Memory B cell (primary cell): ENCODE measurements around the gene ELOVL5.
"Not testable (repeated sequence)": the region's sequence is repeated elsewhere in the genome, so short reads cannot be mapped to it uniquely, and the experiment has no call there.

Source experiments
- ATAC-seq: fragments of 150-1000 bp; cut with Tn5 transposase; 2 replicates; pipeline ENCODE4 v1.10.0; 2021; ENCODE audit warnings: low read depth, mild to moderate bottlenecking, moderate library complexity
- DNase-seq, 2 donors: peaks; one replicate each; pipeline ENCODE4 v3.0.0; 2022; ENCODE audit warnings: low spot score in 2 of 2
- H3K27ac Mint-ChIP-seq: one replicate; pipeline ENCODE4 v1.8.0; 2022; ENCODE audit warnings: mild to moderate bottlenecking, moderate library complexity, mixed read lengths
- H3K27me3 Mint-ChIP-seq: one replicate; pipeline ENCODE4 v1.8.0; 2022; ENCODE audit warnings: mixed read lengths
- H3K36me3 Mint-ChIP-seq: one replicate; pipeline ENCODE4 v1.8.0; 2022; ENCODE audit warnings: mild to moderate bottlenecking, mixed read lengths
- H3K4me1 Mint-ChIP-seq: one replicate; pipeline ENCODE4 v1.8.0; 2022; ENCODE audit warnings: mixed read lengths
- H3K4me3 Mint-ChIP-seq: one replicate; pipeline ENCODE4 v1.8.0; 2022; ENCODE audit warnings: mild to moderate bottlenecking, moderate library complexity, mixed read lengths
- H3K9me3 Mint-ChIP-seq: one replicate; pipeline ENCODE4 v1.8.0; 2022; ENCODE audit warnings: mixed read lengths

ELOVL5 gene

GRCh38 chr6:53331678-53332077 is 17.1 kb downstream of the ELOVL5 start:
- ATAC-seq (no peak), DNase-seq (no peak)
- H3K36me3 Mint-ChIP-seq: peaks cover 23% of the 10 kb centered on the region
- no peaks in the 10 kb centered on the region for H3K27me3 Mint-ChIP-seq
- no peak overlapping the region for H3K4me3 Mint-ChIP-seq
- H3K4me1 Mint-ChIP-seq: peaks cover 64% of the 10 kb centered on the region
- H3K27ac Mint-ChIP-seq: peak overlapping the region; percentile 26
- H3K9me3 Mint-ChIP-seq: no peaks in the 10 kb centered on the region

GRCh38 chr6:53330137-53330536 is 18.6 kb downstream of the ELOVL5 start:
- Mint-ChIP-seq H3K4me3 (no peak overlapping the region), H3K4me1 (peaks cover 68% of the 10 kb centered on the region), H3K9me3 (no peaks in the 10 kb centered on the region), H3K27me3 (no peaks in the 10 kb centered on the region), H3K36me3 (peaks cover 26% of the 10 kb centered on the region), H3K27ac (no peak overlapping the region)
- DNase-seq: no peak
- ATAC-seq: no peak

DNA sequence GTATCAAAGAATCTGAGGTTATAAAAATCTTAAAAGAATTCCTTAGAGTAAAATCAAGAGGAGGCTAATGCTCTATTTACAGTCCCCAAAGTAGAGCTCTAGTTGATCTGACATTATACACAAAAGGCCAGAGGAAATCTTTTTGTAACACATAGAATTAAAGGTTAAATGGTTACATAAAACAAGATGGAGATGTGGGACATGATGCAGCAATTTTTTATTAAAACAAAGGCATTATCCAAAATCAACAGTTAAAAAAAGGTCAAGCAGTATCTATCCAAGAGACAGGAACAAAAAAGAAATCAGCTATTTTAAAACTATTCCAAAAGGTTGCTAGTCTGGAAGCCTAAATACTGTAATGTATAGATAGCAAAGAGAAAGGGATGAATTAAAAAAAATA is 20.4 kb downstream of the ELOVL5 start:
- no peak for DNase-seq
- peaks cover 27% of the 10 kb centered on the region for H3K36me3 Mint-ChIP-seq
- no peak for ATAC-seq
- H3K27me3 Mint-ChIP-seq: no peaks in the 10 kb centered on the region
- H3K4me3 Mint-ChIP-seq: no peak overlapping the region
- peaks cover 68% of the 10 kb centered on the region for H3K4me1 Mint-ChIP-seq
- H3K27ac Mint-ChIP-seq: peak overlapping the region; percentile 87
- H3K9me3 Mint-ChIP-seq: no peaks in the 10 kb centered on the region

- peak overlapping the region; percentile 87 for H3K27ac Mint-ChIP-seq
Measured at GRCh38 chr6:53327017-53327395, 21.7 kb downstream of the ELOVL5 start.

DNA sequence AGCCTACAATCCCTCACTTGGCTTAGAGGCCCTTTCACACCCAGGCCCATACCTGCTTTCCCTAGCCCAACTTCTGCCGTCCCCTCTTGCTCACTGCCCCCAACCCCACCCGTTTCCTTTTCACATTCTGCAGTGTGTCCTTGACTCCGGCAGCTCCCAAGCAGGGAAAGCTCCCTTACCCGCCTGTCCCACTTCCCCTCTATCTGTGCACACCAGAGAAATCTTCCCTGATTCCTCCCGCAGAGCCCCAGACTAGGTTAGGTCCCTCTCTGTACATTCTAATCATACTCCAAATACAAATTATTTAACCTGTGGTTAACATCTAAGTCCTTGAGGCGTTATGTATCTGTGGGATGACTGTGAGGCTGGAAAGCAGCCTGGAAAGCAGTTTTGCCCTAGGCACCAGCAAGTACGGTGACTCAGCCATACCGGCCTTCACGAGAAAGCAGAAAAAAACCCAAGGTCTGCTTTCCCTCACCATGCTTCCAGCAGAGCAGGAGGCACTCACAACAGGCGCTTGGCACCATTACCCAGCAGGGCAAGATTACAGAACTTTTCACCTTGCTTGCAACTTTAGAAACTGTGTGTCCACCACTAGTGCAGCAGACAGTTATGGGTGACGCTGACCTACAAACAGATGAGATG is 22.3 kb downstream of the ELOVL5 start:
- ATAC-seq (no peak), DNase-seq (no peak)
- Mint-ChIP-seq H3K27ac (peak overlapping the region; percentile 87), H3K27me3 (no peaks in the 10 kb centered on the region), H3K9me3 (no peaks in the 10 kb centered on the region), H3K36me3 (peaks cover 23% of the 10 kb centered on the region), H3K4me3 (peak overlapping the region; percentile 25), H3K4me1 (peaks cover 69% of the 10 kb centered on the region)

More at GRCh38 chr6:53327017-53327395, 21.7 kb downstream of the ELOVL5 start:
- Mint-ChIP-seq H3K36me3 (peaks cover 25% of the 10 kb centered on the region), H3K4me3 (peak overlapping the region; percentile 30), H3K27me3 (no peaks in the 10 kb centered on the region), H3K9me3 (no peaks in the 10 kb centered on the region), H3K4me1 (peaks cover 68% of the 10 kb centered on the region)
- ATAC-seq (no peak), DNase-seq (no peak)

GRCh38 chr6:53325785-53326184 is 23.0 kb downstream of the ELOVL5 start:
- H3K27ac Mint-ChIP-seq: peak overlapping the region; percentile 87
- H3K36me3 Mint-ChIP-seq: peaks cover 17% of the 10 kb centered on the region
- H3K9me3 Mint-ChIP-seq: no peaks in the 10 kb centered on the region
- ATAC-seq (no peak), DNase-seq (no peak)
- no peak overlapping the region for H3K4me3 Mint-ChIP-seq
- H3K4me1 Mint-ChIP-seq: peaks cover 66% of the 10 kb centered on the region
- no peaks in the 10 kb centered on the region for H3K27me3 Mint-ChIP-seq

DNA sequence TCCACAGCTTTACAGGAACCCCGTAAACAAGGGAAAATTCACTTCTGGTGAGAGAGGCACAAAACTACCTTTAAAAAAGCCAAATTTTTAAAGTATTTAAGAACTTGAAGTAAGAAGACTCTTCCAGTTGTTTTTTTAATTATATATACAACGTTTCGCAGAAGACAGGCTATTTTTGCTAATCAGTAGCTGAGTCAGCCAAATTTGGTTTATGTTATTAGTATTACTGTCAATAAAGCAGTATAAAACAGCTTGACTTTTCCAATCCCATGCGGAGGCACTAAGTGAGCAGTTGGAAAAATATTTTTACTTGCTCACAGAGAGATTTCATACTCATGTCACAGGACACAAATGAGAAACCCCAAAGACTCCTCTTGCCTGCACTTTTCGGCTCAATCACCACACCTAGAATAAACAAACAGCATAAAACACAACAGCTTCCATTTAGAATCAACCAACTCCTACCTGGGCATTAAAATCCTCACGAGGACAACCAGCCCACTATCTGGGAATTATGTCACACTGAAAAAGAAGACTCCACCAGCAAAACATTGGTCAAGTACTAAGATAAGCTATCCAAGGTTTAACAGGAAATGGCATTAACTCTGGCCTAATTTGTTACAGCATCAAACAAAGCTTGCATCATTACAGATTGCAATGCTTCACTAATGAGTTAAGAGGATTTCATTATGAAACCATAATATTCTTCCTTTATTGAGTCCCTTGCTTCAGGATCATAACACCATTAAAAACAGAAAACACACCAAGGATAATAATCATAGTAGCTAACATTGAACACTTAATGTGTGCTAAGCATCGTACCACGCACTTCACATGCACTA is 26.3 kb downstream of the ELOVL5 start:
- peak overlapping the region; percentile 49 for H3K4me3 Mint-ChIP-seq
- H3K36me3 Mint-ChIP-seq: peaks cover 19% of the 10 kb centered on the region
- ATAC-seq: no peak
- H3K4me1 Mint-ChIP-seq: peaks cover 62% of the 10 kb centered on the region
- no peaks in the 10 kb centered on the region for H3K9me3 Mint-ChIP-seq
- peak overlapping the region; percentile 73 for H3K27ac Mint-ChIP-seq
- no peak for DNase-seq
- no peaks in the 10 kb centered on the region for H3K27me3 Mint-ChIP-seq

- no peak for ATAC-seq
- Mint-ChIP-seq H3K4me1 (peaks cover 63% of the 10 kb centered on the region), H3K27me3 (no peaks in the 10 kb centered on the region), H3K4me3 (no peak overlapping the region), H3K27ac (peak overlapping the region; percentile 77), H3K36me3 (peaks cover 18% of the 10 kb centered on the region), H3K9me3 (no peaks in the 10 kb centered on the region)
- DNase-seq: no peak
Measured at GRCh38 chr6:53321701-53322100, 27.0 kb downstream of the ELOVL5 start.

DNA sequence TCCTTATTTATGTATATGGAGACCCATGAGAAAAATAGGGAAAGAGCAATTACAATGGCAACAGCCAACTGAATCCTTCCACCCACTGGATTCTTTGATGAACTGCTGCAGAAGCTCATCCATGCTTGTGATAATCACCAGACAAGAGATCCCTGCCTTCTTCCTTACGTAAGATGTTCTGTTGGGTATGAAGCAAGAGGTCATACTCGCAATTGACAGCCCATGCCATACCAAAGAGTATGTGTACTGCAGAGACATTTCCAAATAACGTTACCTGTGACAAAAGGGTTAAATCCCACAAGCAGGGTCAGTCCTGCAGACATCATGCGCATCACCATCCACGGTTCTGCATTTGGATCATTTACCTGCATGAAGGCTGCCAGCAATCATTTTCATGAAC is 27.8 kb downstream of the ELOVL5 start:
- ATAC-seq (no peak), DNase-seq (no peak)
- Mint-ChIP-seq H3K27me3 (no peaks in the 10 kb centered on the region), H3K9me3 (no peaks in the 10 kb centered on the region), H3K36me3 (peaks cover 22% of the 10 kb centered on the region), H3K27ac (peak overlapping the region; percentile 77), H3K4me3 (no peak overlapping the region), H3K4me1 (peaks cover 63% of the 10 kb centered on the region)

DNA sequence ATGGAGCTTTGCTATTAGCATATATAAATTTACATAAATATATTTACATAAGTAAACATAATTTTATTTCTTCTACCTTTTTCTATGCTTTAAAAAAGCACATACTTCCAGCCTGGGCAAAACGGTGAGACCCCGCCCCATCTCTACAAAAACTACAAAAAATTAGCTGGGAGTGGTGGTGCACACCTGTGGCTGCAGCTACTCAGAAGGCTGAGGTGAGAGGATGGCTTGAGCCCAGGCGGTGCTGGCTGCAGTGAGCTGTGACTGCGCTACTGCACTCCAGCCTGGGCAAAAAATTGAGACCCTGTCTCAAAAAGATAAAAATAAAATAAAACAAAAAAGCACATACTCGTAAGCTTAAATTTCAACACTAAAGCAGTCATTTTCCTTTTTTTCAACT is 30.3 kb downstream of the ELOVL5 start:
- H3K9me3 Mint-ChIP-seq: no peaks in the 10 kb centered on the region
- H3K36me3 Mint-ChIP-seq: peaks cover 23% of the 10 kb centered on the region
- ATAC-seq: no peak
- no peak overlapping the region for H3K27ac Mint-ChIP-seq
- no peaks in the 10 kb centered on the region for H3K27me3 Mint-ChIP-seq
- H3K4me1 Mint-ChIP-seq: peaks cover 59% of the 10 kb centered on the region
- no peak for DNase-seq
- H3K4me3 Mint-ChIP-seq: no peak overlapping the region

- DNase-seq (no peak), ATAC-seq (no peak)
- Mint-ChIP-seq H3K9me3 (no peaks in the 10 kb centered on the region), H3K4me3 (no peak overlapping the region), H3K27ac (peak overlapping the region; percentile 76), H3K27me3 (no peaks in the 10 kb centered on the region), H3K36me3 (peaks cover 23% of the 10 kb centered on the region), H3K4me1 (peaks cover 55% of the 10 kb centered on the region)
Measured at GRCh38 chr6:53317861-53318260, 30.9 kb downstream of the ELOVL5 start.

DNA sequence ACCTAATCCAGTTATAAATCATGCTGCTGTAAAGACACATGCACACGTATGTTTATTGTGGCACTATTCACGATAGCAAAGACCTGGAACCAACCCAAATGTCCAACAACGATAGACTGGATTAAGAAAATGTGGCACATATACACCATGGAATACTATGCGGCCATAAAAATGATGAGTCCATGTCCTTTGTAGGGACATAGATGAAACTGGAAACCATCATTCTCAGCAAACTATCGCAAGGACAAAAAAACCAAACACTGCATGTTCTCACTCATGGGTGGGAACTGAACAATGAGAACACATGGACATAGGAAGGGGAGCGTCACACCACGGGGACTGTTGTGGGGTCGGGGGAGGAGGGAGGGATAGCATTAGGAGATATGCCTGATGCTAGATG is 31.5 kb downstream of the ELOVL5 start:
- H3K27ac Mint-ChIP-seq: peak overlapping the region; percentile 76
- H3K4me3 Mint-ChIP-seq, H3K27me3 Mint-ChIP-seq, H3K9me3 Mint-ChIP-seq, ATAC-seq, DNase-seq: not testable (repeated sequence)
- H3K4me1 Mint-ChIP-seq: peaks cover 54% of the 10 kb centered on the region
- H3K36me3 Mint-ChIP-seq: peaks cover 23% of the 10 kb centered on the region

- peaks cover 58% of the 10 kb centered on the region for H3K4me1 Mint-ChIP-seq
- peaks cover 25% of the 10 kb centered on the region for H3K36me3 Mint-ChIP-seq
- H3K27ac Mint-ChIP-seq: peak overlapping the region; percentile 76
- no peaks in the 10 kb centered on the region for H3K9me3 Mint-ChIP-seq
- H3K27me3 Mint-ChIP-seq: no peaks in the 10 kb centered on the region
- ATAC-seq: no peak
- DNase-seq: no peak
- H3K4me3 Mint-ChIP-seq: peak overlapping the region; percentile 54
Measured at GRCh38 chr6:53316142-53316541, 32.6 kb downstream of the ELOVL5 start.

- Mint-ChIP-seq H3K4me1 (peaks cover 59% of the 10 kb centered on the region), H3K4me3 (no peak overlapping the region), H3K36me3 (peaks cover 23% of the 10 kb centered on the region), H3K9me3 (no peaks in the 10 kb centered on the region), H3K27me3 (no peaks in the 10 kb centered on the region), H3K27ac (peak overlapping the region; percentile 76)
- DNase-seq (no peak), ATAC-seq (no peak)
Measured at GRCh38 chr6:53315086-53315724, 33.5 kb downstream of the ELOVL5 start.
